NCI-H69 (cell line): Measurements from ENCODE around the gene LRRC49.
A peak's percentile ranks its signal among the peaks of the same experiment; 100 is the strongest.

ENCODE experiments used
- DNase-seq: peaks from one replicate; lab custom pipeline; 2025; lab: John Stamatoyannopoulos, UW

Gene LRRC49

GRCh38 chr15:71092056-71092600, 199.5 kb downstream of the LRRC49 start:
- DNase-seq, result no peak

- DNase-seq, result peak; percentile 51
Observed at GRCh38 chr15:71093054-71094024, 200.7 kb downstream of the LRRC49 start.

- DNase-seq, result no peak
Observed at GRCh38 chr15:71094137-71094536, 201.5 kb downstream of the LRRC49 start.

GRCh38 chr15:71096676-71097075, 204.1 kb downstream of the LRRC49 start:
- DNase-seq, result no peak

GRCh38 chr15:71097890-71098289, 205.3 kb downstream of the LRRC49 start:
- no peak for DNase-seq

GRCh38 chr15:71098920-71099319, 206.3 kb downstream of the LRRC49 start:
- DNase-seq, result no peak
